OCI-LY7 (cell line): ENCODE measurements around the gene HS2ST1.

Experiments used
- CTCF ChIP-seq: fragments of 200-600 bp; sonication (generic); conservative IDR thresholded peaks from 2 replicates; pipeline ENCODE4 v1.5.1; 2014; ENCODE audit warnings: mild to moderate bottlenecking, antibody characterized with exemption, low read length, moderate library complexity, mixed read lengths
- EZH2phosphoT487 ChIP-seq: fragments of 200-600 bp; sonication (generic); IDR thresholded peaks from 2 replicates; pipeline ENCODE4 v1.6.1; 2018; ENCODE audit warnings: low read depth, borderline replicate concordance, mild to moderate bottlenecking, mixed run types, antibody characterized with exemption, low read length, moderate library complexity, mixed read lengths

DNA sequence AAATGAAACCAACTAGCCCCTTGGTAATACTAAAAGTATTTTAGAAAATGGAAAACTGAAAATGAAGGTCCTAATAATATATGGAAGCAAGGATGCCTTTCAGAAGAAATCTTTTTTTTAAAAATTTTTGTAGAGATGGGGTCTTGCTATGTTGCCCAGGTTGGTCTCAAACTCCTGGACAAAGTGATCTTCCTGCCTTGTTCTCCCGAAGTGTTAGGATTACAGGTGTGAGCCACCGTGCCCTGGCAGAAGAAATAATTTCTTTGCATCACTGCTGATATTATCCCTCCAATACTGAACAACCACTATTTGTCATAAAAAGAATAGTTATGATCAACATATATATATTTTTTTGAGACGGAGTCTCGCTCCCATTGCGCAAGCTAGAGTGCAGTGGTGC is 26.1 kb upstream of the HS2ST1 start:
- TF ChIP-seq CTCF (no peak), EZH2phosphoT487 (no peak)
